Left renal pelvis (tissue), 4 donors: ENCODE data around the gene ALK. TPM values are rescaled to one million over a fixed set of nuclear protein-coding genes. Genes with fewer than 3 reads are reported as not detected.

Experiments used
- DNase-seq, 4 donors: peaks; one replicate each; pipeline ENCODE4 v3.0.0-alpha.2; 2013; ENCODE audit warnings: low read depth in 4 of 4, low spot score in 3 of 4
- polyA plus RNA-seq, 4 donors: library from polyadenylated mRNA; unstranded; fragments of 120-200 nt; gene quantifications; one replicate each; pipeline ENCODE4 v1.2.1, GENCODE V29; 2013; ENCODE audit not compliant: insufficient read length in 4 of 4

The ALK gene
- polyA plus RNA-seq, 4 donors, result 0.30 to 1.4 (median 0.54) TPM

DNA sequence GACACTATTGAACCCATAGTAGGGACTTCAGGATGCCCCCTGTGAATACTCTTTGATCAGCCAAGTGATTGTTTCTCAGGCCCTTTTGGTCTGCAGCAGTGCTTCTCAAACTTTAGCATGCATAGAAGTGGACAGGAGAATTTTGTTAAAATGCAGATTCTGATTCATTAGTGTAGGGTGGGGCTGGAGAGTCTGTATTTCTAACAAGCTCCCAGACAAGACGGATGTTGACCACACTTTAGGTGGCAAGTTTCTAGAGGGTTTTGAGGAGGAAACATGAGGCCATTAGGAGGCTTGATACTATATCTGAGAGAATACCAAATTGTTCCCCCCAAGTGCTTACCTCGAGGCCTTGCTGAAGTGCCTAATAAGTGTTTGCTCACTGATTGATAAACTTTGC lies 488.3 kb downstream of the ALK start:
- DNase-seq, result no peak

- no peak for DNase-seq
Observed at GRCh38 chr2:29431485-29431884, 489.9 kb downstream of the ALK start.

DNA sequence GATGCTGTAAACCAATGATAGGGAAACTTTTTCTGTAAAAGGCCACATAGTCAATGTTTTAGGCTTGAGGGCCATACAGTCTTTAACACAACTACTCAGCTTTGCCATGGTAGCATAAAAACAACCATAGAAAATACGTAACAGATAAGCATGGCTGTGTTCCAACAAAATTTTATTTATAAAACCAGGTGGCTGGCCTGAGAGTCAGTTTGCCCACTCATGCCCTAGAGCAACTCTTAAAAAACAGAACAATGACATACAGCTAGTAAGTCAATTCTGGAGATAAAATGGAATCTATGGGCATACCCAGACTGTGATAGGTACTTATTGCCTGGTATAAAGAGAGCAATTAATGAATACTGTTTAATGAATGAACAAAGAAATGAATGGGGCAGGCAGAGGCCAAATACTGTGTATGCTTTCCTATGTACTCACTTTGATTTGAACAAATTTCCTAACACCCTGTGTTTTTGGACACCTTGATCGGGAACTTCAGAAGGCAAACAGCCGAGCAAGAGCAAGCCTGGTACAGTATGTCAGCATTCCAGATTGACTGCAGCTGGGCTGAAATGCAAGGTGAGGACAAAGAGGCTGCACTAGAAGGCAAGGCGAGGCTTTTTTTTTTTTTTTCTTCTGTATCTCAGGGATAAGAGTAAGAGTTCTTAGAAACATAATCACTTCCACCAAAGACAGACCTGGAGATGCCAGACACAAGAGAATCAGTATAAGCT lies 490.8 kb downstream of the ALK start:
- no peak for DNase-seq

DNA sequence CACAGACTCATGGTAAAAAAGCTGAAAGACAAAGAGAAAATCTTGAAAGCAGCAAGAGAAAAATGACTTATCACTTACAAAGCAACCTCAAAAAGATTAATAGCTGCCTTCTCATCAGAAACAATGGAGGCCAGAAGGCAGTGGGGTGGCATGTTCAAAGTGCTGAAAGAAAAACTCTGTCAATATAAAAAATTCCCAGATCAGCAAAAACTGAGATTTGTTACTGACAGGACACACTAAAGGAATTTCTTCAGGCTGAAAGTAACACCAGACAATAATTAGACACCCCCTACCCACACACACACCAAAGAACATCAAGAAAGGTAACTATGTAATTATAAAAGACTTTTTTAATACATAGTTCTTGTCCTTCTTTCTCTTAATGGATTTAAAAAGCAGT lies 495.0 kb downstream of the ALK start:
- DNase-seq, result no peak

DNA sequence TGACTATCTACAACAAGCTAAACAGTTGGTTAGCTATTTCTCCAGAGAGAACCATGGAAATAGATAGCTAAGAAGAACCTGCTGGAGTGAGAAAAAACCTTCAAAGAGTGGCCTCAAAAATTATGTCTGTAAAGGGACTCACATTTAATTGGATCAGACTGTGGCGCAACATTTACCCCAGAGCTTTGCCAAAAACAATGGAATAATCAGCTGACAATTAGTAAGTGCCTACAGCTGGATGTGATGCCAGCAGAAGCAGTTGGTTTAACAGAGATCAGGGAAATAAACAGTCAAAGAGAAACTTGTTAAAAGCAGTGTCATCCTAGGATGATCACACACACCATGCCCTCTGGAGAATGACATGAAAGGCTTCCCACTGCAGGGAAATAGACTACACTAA lies 495.5 kb downstream of the ALK start:
- DNase-seq, result no peak

GRCh38 chr2:29423061-29423666 lies 498.2 kb downstream of the ALK start:
- DNase-seq, result no peak

DNA sequence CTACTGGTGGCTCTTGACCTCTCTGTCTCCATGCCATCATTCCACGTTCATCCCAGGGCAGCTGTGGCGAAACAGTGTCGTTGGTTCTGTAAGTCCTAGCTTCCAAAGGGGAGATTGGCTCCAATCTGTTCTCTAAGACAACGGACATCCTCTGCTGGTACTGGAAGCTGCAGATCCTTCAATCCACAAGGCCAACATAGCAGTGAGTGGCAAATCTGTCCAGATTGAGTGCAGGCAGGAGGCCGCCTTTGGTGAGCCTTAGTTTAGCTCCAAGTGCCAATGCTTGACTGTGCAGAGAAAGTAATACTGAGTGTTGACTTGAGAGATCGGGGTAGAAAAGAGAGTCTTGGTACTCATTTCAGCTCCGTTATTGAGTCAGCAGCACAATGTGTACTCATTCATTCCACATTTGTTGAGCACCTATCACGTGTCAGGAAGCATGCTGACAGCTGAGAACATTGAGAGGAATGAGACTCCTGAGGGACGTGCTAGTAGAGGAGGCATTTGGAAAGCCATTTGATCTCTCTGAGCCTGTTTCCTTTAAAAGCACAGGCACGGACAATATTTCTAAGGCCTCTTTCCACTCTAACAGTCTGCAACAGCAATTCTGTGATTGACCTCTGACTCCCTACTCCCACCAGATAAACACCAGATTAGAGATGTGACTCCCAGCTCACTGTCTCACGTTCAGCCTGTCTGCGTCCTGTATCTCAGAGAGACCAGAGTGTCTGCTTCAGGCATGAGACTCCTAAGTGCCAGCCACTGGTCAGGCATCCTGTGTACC lies 500.2 kb downstream of the ALK start:
- DNase-seq, result peak in 3 of 4 donors; percentile 50 to 75 (median 54)

GRCh38 chr2:29420464-29420863 lies 500.9 kb downstream of the ALK start:
- no peak for DNase-seq

DNA sequence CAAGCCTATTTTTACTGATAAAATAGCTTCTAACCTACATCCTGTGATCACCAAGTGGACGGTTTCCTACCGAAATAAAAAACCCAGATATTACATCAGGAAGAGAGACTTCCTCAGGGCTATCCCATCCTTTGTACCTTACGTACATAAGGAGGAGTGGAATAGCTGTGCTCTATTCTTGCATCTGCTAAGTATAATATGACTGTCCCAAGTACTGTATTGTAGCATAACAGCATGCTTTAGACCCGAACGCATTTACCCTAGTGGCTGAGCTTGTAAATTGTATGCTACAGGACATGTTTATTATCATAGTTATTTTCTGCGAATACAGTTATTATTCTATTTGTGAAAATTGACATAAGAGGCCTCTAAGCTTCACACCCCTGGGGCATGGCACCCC lies 503.8 kb downstream of the ALK start:
- no peak for DNase-seq

- no peak for DNase-seq
Observed at GRCh38 chr2:29412197-29412925, 509.0 kb downstream of the ALK start.

- no peak for DNase-seq
Observed at GRCh38 chr2:29405707-29406106, 515.7 kb downstream of the ALK start.

GRCh38 chr2:29405266-29405665 lies 516.1 kb downstream of the ALK start:
- no peak for DNase-seq

GRCh38 chr2:29401994-29402393 lies 519.4 kb downstream of the ALK start:
- DNase-seq, result no peak

DNA sequence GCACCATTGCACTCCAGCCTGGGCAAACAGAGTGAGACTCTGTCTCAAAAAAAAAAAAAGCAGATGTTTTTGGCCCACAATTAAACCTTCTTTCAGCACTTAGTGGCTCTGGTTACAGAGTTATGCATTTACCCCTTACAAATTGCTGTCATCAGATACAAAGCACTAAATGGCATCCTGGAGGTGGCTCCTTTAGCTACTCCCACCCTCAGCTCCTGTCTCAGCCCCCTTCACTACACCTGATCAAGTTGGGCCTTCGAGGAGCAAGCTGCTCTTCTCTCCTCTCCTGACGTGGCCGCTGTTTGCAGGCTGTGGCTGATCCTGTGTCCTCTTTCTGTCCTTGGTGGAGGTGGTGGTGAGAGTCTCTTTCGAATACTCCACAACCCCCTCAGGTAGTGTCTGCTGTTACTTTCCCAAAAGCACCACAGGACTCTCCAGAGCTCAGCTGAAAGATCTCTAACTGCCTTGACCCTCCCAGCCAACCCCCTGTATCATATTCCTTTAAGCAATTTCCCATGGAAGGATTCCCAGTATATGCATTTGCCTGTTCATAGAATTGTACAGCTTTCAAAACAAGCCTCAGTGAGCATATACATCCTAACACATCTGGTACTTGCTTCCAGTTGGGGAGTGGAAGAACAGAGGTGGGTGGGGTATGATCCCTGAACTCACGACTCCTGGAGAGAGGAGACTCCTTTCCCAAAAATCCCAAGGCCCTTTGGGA lies 520.3 kb downstream of the ALK start:
- DNase-seq, result no peak

GRCh38 chr2:29398384-29399237 lies 522.8 kb downstream of the ALK start:
- no peak for DNase-seq

DNA sequence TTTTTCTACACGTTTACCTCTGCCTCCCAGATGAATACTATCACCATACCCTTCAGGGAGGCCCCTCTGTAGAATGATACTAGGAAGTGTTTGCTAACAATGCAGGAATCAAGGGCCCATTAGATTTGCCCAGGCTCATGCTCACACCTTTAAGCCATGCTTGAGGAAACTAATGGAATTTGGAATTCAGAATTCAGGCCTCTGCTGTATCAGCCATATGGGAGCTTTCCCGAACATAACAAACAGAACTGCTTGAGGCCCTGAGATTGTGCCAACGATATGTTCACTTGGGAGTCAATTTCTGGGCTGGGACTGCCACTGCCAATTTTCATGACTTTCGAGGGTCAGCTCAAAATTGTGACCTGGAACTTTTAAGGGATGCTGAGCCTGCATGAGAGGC lies 523.7 kb downstream of the ALK start:
- DNase-seq, result no peak

DNA sequence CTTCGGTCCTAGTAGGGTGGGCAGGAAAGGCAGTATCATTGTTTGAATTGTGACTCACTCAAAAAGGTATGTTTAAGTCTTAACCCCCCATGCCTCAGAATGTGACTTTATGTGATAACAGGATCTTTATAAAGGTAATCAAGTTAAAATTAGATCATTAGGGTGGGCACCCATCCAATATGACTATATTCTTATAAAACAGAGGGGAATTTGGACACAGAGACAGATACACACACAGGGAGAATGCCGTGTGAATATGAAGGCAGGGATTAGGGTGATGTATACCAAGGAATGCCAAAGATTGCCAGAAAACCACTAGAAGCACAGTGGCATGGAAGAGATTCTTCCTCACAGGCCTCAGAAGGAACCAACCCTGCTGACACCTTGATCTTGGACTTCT lies 524.3 kb downstream of the ALK start:
- DNase-seq, result no peak

DNA sequence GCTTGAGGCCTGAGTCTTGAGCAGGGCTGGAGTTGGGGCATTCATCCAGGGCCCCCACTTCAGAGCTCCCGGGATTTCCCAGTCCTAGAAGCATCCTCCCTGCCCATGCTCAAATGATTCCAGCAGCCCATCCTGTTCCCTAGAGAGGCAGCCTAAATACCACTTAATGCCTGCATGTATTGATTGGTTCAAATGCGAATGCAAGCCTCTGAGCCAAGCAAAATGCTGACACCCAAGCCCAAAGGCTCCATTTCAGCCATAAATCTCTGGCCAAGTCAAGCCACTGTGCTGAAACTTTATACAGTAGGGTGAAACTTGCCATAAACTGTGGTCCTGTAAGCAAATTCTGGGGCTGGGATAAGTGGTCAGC lies 526.4 kb downstream of the ALK start:
- no peak for DNase-seq

GRCh38 chr2:29394311-29394980 lies 526.9 kb downstream of the ALK start:
- no peak for DNase-seq
